Activated CD8-positive, alpha-beta memory T cell treated with anti-CD3 and anti-CD28 coated beads, Interleukin-2, amount 50 U/mL, for 1 hour (primary cell): ENCODE data around the gene CCM2.

Experiments
- DNase-seq: peaks from one replicate; pipeline ENCODE4 v3.0.0-alpha.2; 2020; ENCODE audit errors: extremely low read depth

The CCM2 gene

GRCh38 chr7:45122975-45123860 is 123.2 kb downstream of the CCM2 start:
- DNase-seq, result no peak

- DNase-seq, result no peak
Observed at GRCh38 chr7:45123913-45124710, 124.1 kb downstream of the CCM2 start.

GRCh38 chr7:45125193-45125904 is 125.3 kb downstream of the CCM2 start:
- no peak for DNase-seq
